ENCODE results near the gene AARS2.

The AARS2 gene

DNA sequence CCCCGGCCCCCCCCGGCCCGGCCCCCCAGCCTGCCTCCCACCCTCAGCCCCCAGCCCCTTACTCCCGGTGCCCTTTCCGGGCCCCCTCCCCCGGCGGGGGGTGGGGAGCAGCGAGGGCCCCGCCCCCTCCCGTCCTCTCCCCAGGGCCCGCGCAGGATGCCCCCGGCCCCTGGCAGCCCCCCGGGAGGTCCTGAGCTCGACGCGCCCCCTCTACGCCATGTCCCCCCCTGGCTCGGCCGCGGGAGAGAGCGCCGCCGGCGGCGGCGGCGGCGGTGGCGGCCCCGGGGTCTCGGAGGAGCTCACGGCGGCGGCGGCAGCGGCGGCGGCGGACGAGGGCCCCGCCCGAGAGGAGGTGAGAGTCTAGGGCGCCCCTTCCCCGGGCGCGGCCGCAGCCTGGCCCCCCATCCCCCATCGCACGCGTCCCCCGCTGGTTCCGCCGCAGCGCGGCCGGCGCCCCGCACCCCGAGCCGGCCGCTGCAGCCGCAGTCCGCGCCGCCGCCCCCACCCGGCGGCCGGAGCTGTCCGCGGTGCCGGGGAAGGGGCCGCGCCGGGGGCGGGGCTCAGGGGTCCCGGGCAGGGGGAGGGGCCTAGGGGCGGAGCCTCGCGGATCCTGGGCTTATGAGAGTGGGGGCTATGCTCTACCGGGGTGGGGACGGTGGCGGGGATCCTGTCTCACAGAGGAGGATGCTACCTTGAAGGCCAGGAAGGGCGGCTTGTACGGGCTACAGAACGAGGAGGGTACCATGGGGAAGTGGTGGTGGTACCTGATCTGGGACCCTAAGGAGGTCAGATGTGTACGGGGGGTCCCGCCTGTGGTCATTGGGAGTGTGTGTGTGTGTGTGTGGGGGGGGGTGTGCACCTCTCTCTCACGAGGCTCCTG lies 42.4 kb downstream of the AARS2 start:
- ATAC-seq (ENCODE audit: insufficient read depth, low read depth) = no peak
- Histone ChIP-seq H3K4me3 (ENCODE audit: low read depth in 1 of 2, low read length in 2 of 2) (no peak overlapping the region), H3K36me3 (ENCODE audit: insufficient read depth, low read length) (no peaks in the 10 kb centered on the region), H3K79me2 (ENCODE audit: insufficient read depth, low read length) (no peaks in the 10 kb centered on the region), H4K20me1 (ENCODE audit: insufficient read depth, low read length) (peaks cover 12% of the 10 kb centered on the region; the same call in 1 of the 2 replicates), H3K27ac (ENCODE audit: low read length) (no peak overlapping the region), H3K9ac (ENCODE audit: low read depth, low read length) (no peak overlapping the region), H3K9me3 (ENCODE audit: insufficient read depth, low read length, severe bottlenecking) (no peaks in the 10 kb centered on the region), H3K4me1 (ENCODE audit: insufficient read depth, low read length) (peaks cover 4% of the 10 kb centered on the region), H3K4me2 (ENCODE audit: insufficient read depth, low read length) (no peak overlapping the region), H2AFZ (ENCODE audit: low read depth, low read length) (no peak overlapping the region), H3K27me3 (ENCODE audit: insufficient read depth, low read length, poor library complexity) (no peaks in the 10 kb centered on the region)
- TF ChIP-seq, protein P1, sequence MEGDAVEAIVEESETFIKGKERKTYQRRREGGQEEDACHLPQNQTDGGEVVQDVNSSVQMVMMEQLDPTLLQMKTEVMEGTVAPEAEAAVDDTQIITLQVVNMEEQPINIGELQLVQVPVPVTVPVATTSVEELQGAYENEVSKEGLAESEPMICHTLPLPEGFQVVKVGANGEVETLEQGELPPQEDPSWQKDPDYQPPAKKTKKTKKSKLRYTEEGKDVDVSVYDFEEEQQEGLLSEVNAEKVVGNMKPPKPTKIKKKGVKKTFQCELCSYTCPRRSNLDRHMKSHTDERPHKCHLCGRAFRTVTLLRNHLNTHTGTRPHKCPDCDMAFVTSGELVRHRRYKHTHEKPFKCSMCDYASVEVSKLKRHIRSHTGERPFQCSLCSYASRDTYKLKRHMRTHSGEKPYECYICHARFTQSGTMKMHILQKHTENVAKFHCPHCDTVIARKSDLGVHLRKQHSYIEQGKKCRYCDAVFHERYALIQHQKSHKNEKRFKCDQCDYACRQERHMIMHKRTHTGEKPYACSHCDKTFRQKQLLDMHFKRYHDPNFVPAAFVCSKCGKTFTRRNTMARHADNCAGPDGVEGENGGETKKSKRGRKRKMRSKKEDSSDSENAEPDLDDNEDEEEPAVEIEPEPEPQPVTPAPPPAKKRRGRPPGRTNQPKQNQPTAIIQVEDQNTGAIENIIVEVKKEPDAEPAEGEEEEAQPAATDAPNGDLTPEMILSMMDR (IDR thresholded peaks at IDR 0.05; ENCODE audit: borderline replicate concordance, extremely low read depth, low read length, poor library complexity, severe bottlenecking) = no peak
- no peak for DNase-seq

DNA sequence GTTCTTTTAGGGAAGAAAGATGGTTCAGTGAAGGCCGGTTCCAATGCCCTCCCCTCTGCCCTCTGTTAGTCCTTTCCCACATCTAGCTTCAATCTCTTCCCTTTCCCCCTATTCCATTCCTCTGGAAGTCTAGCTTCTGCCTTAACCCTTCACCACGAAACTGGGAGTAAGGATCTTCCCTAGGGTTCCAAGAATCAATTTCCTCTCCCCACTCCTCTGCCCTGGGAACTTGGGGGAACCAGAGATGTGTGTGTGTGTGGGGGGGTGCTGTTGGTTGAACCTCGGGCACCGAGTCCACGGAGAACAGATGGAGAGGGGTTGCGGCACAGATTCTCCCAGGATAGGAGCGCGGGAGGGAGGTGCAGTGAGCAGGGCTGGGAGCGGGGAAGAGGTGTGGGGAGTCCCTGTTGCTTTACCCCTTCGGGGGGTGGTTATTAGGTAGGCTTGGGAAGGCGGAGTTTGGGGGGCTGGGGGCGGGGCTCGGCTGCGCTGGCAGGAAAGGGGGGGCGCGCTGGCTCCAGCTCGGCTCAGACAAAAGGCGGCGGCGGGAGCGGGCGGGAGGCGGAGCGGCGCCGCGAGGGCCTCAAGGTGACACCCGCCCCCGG lies 43.1 kb downstream of the AARS2 start, which contains the start of gene TMEM151B:
Gene TMEM151B, plus strand, starts transcription at position 530 of the 605 bp plus-strand sequence. CDS start 293 bp downstream, outside the sequence.
- ATAC-seq (ENCODE audit: insufficient read depth, low read depth) (no peak), DNase-seq (no peak)
- H4K20me1 ChIP-seq (ENCODE audit: insufficient read depth, low read length) = peaks cover 12% of the 10 kb centered on the region; the same call in 1 of the 2 replicates
- H3K9me3 ChIP-seq (ENCODE audit: insufficient read depth, low read length, severe bottlenecking) = no peaks in the 10 kb centered on the region
- TF ChIP-seq EZH2 (IDR thresholded peaks at IDR 0.05; ENCODE audit: borderline replicate concordance, low read depth, low read length, severe bottlenecking) = no peak
- TF ChIP-seq, protein P1 (IDR thresholded peaks at IDR 0.05; ENCODE audit: borderline replicate concordance, extremely low read depth, low read length, poor library complexity, severe bottlenecking) = no peak
- H3K27ac ChIP-seq (ENCODE audit: low read length) = no peak within 1 kb of the TSS
- no peaks in the 10 kb centered on the region for H3K36me3 ChIP-seq (ENCODE audit: insufficient read depth, low read length)
- no peak within 1 kb of the TSS for H3K9ac ChIP-seq (ENCODE audit: low read depth, low read length)
- no peak within 1 kb of the TSS for H3K4me2 ChIP-seq (ENCODE audit: insufficient read depth, low read length)
- no peak within 1 kb of the TSS for H2AFZ ChIP-seq (ENCODE audit: low read depth, low read length)
- H3K4me3 ChIP-seq (ENCODE audit: low read depth in 1 of 2, low read length in 2 of 2) = no peak within 1 kb of the TSS
- H3K27me3 ChIP-seq (ENCODE audit: insufficient read depth, low read length, poor library complexity) = no peaks in the 10 kb centered on the region
- peaks cover under 1% of the 10 kb centered on the region; the same call in 1 of the 2 replicates for H3K79me2 ChIP-seq (ENCODE audit: insufficient read depth, low read length)
- peaks cover 7% of the 10 kb centered on the region for H3K4me1 ChIP-seq (ENCODE audit: insufficient read depth, low read length)

- DNase-seq (no peak), ATAC-seq (ENCODE audit: insufficient read depth, low read depth) (no peak)
- peaks cover 15% of the 10 kb centered on the region; the same call in 1 of the 2 replicates for H4K20me1 ChIP-seq (ENCODE audit: insufficient read depth, low read length)
- no peak overlapping the region for H3K4me3 ChIP-seq (ENCODE audit: low read depth in 1 of 2, low read length in 2 of 2)
- no peak for TF ChIP-seq EZH2 (IDR thresholded peaks at IDR 0.05; ENCODE audit: borderline replicate concordance, low read depth, low read length, severe bottlenecking)
- TF ChIP-seq, protein P1 (IDR thresholded peaks at IDR 0.05; ENCODE audit: borderline replicate concordance, extremely low read depth, low read length, poor library complexity, severe bottlenecking) = no peak
- H3K9ac ChIP-seq (ENCODE audit: low read depth, low read length) = no peak overlapping the region
- H3K36me3 ChIP-seq (ENCODE audit: insufficient read depth, low read length) = no peaks in the 10 kb centered on the region
- H3K79me2 ChIP-seq (ENCODE audit: insufficient read depth, low read length) = peaks cover 7% of the 10 kb centered on the region; the same call in 1 of the 2 replicates
- no peak overlapping the region for H3K4me2 ChIP-seq (ENCODE audit: insufficient read depth, low read length)
- no peak overlapping the region for H3K27ac ChIP-seq (ENCODE audit: low read length)
- H2AFZ ChIP-seq (ENCODE audit: low read depth, low read length) = no peak overlapping the region
- no peaks in the 10 kb centered on the region for H3K9me3 ChIP-seq (ENCODE audit: insufficient read depth, low read length, severe bottlenecking)
- no peaks in the 10 kb centered on the region for H3K27me3 ChIP-seq (ENCODE audit: insufficient read depth, low read length, poor library complexity)
- H3K4me1 ChIP-seq (ENCODE audit: insufficient read depth, low read length) = peaks cover 13% of the 10 kb centered on the region
Observed at GRCh38 chr6:44269178-44269920, 43.8 kb downstream of the AARS2 start.
